GM10847 (cell line): ENCODE results near the gene RPL22.

Experiments
- POLR2A ChIP-seq: IDR thresholded peaks from 2 replicates; pipeline ENCODE4 v1.6.1; 2011; ENCODE audit not compliant: insufficient read length; ENCODE audit errors: extremely low read depth

Gene RPL22

GRCh38 chr1:6143395-6143794 lies 56.0 kb downstream of the RPL22 start:
- no peak for TF ChIP-seq POLR2A

- no peak for TF ChIP-seq POLR2A
Observed at GRCh38 chr1:6142734-6143133, 56.7 kb downstream of the RPL22 start.

GRCh38 chr1:6142036-6142621 lies 57.3 kb downstream of the RPL22 start:
- no peak for TF ChIP-seq POLR2A

- no peak for TF ChIP-seq POLR2A
Observed at GRCh38 chr1:6141592-6141991, 57.8 kb downstream of the RPL22 start.

- no peak for TF ChIP-seq POLR2A
Observed at GRCh38 chr1:6140413-6140812, 59.0 kb downstream of the RPL22 start.

GRCh38 chr1:6137758-6138157 lies 61.6 kb downstream of the RPL22 start:
- TF ChIP-seq POLR2A, result no peak

GRCh38 chr1:6136516-6137220 lies 62.7 kb downstream of the RPL22 start:
- TF ChIP-seq POLR2A, result no peak
